ENCODE measurements around the gene ZNF467. TPM values are rescaled to one million over a fixed set of nuclear protein-coding genes. Genes with fewer than 3 reads are reported as not detected.

The ZNF467 gene
- total RNA-seq, 2 donors from 2014 or later, result 6.0 to 7.9 TPM

- intact Hi-C loops (cut with DNase I), result no loop called here
- Histone ChIP-seq H3K27me3 (replicated peaks; ENCODE audit: insufficient read depth) (no peaks in the 10 kb centered on the region), H3K27ac (no peak overlapping the region), H3K4me3 (no peak overlapping the region), H3K4me1 (replicated peaks) (peaks cover 19% of the 10 kb centered on the region), H3K9me3 (no peaks in the 10 kb centered on the region), H3K36me3 (no peaks in the 10 kb centered on the region)
- TF ChIP-seq, protein P1, sequence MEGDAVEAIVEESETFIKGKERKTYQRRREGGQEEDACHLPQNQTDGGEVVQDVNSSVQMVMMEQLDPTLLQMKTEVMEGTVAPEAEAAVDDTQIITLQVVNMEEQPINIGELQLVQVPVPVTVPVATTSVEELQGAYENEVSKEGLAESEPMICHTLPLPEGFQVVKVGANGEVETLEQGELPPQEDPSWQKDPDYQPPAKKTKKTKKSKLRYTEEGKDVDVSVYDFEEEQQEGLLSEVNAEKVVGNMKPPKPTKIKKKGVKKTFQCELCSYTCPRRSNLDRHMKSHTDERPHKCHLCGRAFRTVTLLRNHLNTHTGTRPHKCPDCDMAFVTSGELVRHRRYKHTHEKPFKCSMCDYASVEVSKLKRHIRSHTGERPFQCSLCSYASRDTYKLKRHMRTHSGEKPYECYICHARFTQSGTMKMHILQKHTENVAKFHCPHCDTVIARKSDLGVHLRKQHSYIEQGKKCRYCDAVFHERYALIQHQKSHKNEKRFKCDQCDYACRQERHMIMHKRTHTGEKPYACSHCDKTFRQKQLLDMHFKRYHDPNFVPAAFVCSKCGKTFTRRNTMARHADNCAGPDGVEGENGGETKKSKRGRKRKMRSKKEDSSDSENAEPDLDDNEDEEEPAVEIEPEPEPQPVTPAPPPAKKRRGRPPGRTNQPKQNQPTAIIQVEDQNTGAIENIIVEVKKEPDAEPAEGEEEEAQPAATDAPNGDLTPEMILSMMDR (IDR thresholded peaks at IDR 0.05), result no peak
- TF ChIP-seq POLR2AphosphoS5 (IDR thresholded peaks at IDR 0.05), result no peak
- 96% methylated on average over 15 of the region's 15 CpGs for WGBS
- no peak for DNase-seq (ENCODE audit: low spot score)
These were observed 49.4 kb downstream of the ZNF467 start for GRCh38 chr7:149723795-149724495.

- no peak for TF ChIP-seq POLR2A (IDR thresholded peaks at IDR 0.05)
- Histone ChIP-seq H3K36me3 (no peaks in the 10 kb centered on the region), H3K4me3 (no peak overlapping the region), H3K27me3 (replicated peaks; ENCODE audit: insufficient read depth) (no peaks in the 10 kb centered on the region), H3K27ac (no peak overlapping the region), H3K4me1 (replicated peaks) (peaks cover 16% of the 10 kb centered on the region), H3K9me3 (no peaks in the 10 kb centered on the region)
- DNase-seq (ENCODE audit: low spot score), result no peak
- WGBS, result 95% methylated on average over 13 of the region's 13 CpGs
- intact Hi-C loops (cut with DNase I), result no loop called here
These were observed 50.2 kb downstream of the ZNF467 start for GRCh38 chr7:149723082-149723767.

- DNase-seq (ENCODE audit: low spot score), result no peak
- Histone ChIP-seq H3K4me3 (no peak overlapping the region), H3K27me3 (replicated peaks; ENCODE audit: insufficient read depth) (no peaks in the 10 kb centered on the region), H3K9me3 (no peaks in the 10 kb centered on the region), H3K36me3 (no peaks in the 10 kb centered on the region), H3K4me1 (replicated peaks) (peaks cover 8% of the 10 kb centered on the region), H3K27ac (no peak overlapping the region)
- intact Hi-C loops (cut with DNase I), result no loop called here
- TF ChIP-seq POLR2AphosphoS5 (IDR thresholded peaks at IDR 0.05), result no peak
- TF ChIP-seq, protein P1 (IDR thresholded peaks at IDR 0.05), result no peak
- TF ChIP-seq POLR2A (IDR thresholded peaks at IDR 0.05), result no peak
- WGBS, result 93% methylated on average over 20 of the region's 20 CpGs
These were observed 50.9 kb downstream of the ZNF467 start for GRCh38 chr7:149722356-149722957.

DNA sequence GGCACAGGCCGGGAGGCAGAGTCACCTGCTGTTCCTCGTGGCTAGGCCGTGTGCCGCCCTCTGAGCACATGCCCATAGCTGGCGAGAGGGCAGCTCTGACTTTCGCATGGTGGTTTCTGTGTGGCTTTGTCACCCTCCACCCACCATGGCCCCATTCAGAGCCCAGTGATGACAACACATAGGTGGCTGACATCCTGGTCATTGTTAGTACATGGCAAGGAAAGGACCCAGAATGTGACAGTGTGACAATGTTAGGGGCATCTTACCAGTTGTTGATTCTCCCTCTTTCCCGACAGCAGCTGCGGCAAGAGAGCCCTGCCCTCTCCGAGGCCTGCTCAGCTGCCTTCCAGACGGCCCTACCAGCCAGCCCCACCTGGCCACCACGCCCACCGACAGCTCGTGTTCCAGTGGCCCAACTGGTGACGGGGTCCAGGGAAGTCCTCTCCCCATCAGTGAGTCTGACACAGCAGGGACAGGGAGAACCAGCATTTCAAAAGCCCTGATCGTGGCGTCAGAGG lies 52.2 kb downstream of the ZNF467 start:
- 90% methylated on average over 16 of the region's 16 CpGs for WGBS
- H3K27ac ChIP-seq, result no peak overlapping the region

More for the DNA sequence above, 52.2 kb downstream of the ZNF467 start:
- Histone ChIP-seq H3K27me3 (replicated peaks; ENCODE audit: insufficient read depth) (no peaks in the 10 kb centered on the region), H3K36me3 (no peaks in the 10 kb centered on the region), H3K4me1 (replicated peaks) (peaks cover 2% of the 10 kb centered on the region), H3K9me3 (no peaks in the 10 kb centered on the region), H3K4me3 (no peak overlapping the region)
- intact Hi-C loops (cut with DNase I), result no loop called here
- TF ChIP-seq POLR2AphosphoS5 (IDR thresholded peaks at IDR 0.05) (no peak), POLR2A (IDR thresholded peaks at IDR 0.05) (no peak)
- TF ChIP-seq, protein P1 (IDR thresholded peaks at IDR 0.05), result no peak
- DNase-seq (ENCODE audit: low spot score), result no peak
